SK-N-SH (cell line): ENCODE results near the gene UGT1A10.

Experiments used
- CHD2 ChIP-seq: fragments of 150-350 bp; IDR thresholded peaks from 2 replicates; pipeline ENCODE4 v1.6.1; 2018; ENCODE audit warnings: low read length; ENCODE audit not compliant: partially characterized antibody
- CTCF ChIP-seq: fragments of 200-600 bp; sonication (generic); IDR thresholded peaks from 2 replicates; pipeline ENCODE4 v1.6.1; 2017; ENCODE audit warnings: antibody characterized with exemption, mild to moderate bottlenecking, moderate library complexity
- GABPA ChIP-seq: IDR thresholded peaks from 2 replicates; pipeline ENCODE4 v1.4.0; 2012; ENCODE audit warnings: low read depth, mild to moderate bottlenecking
- JUND ChIP-seq: IDR thresholded peaks from 2 replicates; pipeline ENCODE4 v1.4.0; 2012
- REST ChIP-seq: IDR thresholded peaks from 2 replicates; pipeline ENCODE4 v1.6.1; 2012; ENCODE audit warnings: mild to moderate bottlenecking, low read depth, low read length, moderate library complexity
- SMC3 ChIP-seq: IDR thresholded peaks from 2 replicates; pipeline ENCODE4 v1.6.1; 2012; ENCODE audit warnings: low read depth, low read length, improper control_type of control experiment
- TEAD4 ChIP-seq: IDR thresholded peaks from 2 replicates; pipeline ENCODE4 v1.4.0; 2012; ENCODE audit warnings: mild to moderate bottlenecking, borderline replicate concordance; ENCODE audit not compliant: insufficient read depth

- TF ChIP-seq CHD2 (no peak), CTCF (no peak), JUND (no peak), TEAD4 (no peak), REST (no peak), SMC3 (no peak), GABPA (no peak)
Observed at GRCh38 chr2:233791151-233791882, 155.1 kb downstream of the UGT1A10 start.
